K562 (cell line): ENCODE measurements around the gene GSTO2. TPM values are rescaled to one million over a fixed set of nuclear protein-coding genes. Genes with fewer than 3 reads are reported as not detected.

Experiments used
- ARID1B ChIP-seq: fragments of 450-650 bp; IDR thresholded peaks from 2 replicates; pipeline ENCODE4 v1.6.1; 2016; ENCODE audit warnings: antibody characterized with exemption, mild to moderate bottlenecking, inconsistent platforms
- ATF3 ChIP-seq, 2 experiments: fragments of 450-650 bp in 1 of 2; sonication (generic) in 1 of 2; formaldehyde crosslinking in 1 of 2; IDR thresholded peaks in 1 of 2; conservative IDR thresholded peaks in 1 of 2; 2 replicates each; pipeline versions ENCODE4 v1.6.1 to v1.8.1; 2016 to 2023; ENCODE audit warnings: mild to moderate bottlenecking in 2 of 2, moderate library complexity in 2 of 2, inconsistent platforms in 1 of 2, missing genetic modification reagents in 1 of 2
- CBFA2T2 ChIP-seq: fragments of 450-650 bp; conservative IDR thresholded peaks from 2 replicates; pipeline ENCODE4 v1.6.1; 2017; ENCODE audit warnings: mild to moderate bottlenecking
- CBFA2T3 ChIP-seq: fragments of 450-650 bp; IDR thresholded peaks from 2 replicates; pipeline ENCODE4 v1.6.1; 2017
- CTBP1 ChIP-seq: fragments of 450-650 bp; IDR thresholded peaks from 2 replicates; pipeline ENCODE4 v1.6.1; 2016; ENCODE audit warnings: borderline replicate concordance
- CXXC5 ChIP-seq: fragments of 250-450 bp; sonication (Bioruptor Pico); IDR thresholded peaks from 2 replicates; pipeline ENCODE4 v1.8.0; 2022; ENCODE audit warnings: inconsistent platforms, mild to moderate bottlenecking, moderate library complexity
- DPF2 ChIP-seq: fragments of 450-650 bp; IDR thresholded peaks from 2 replicates; pipeline ENCODE4 v1.6.1; 2016
- ELF4 ChIP-seq: fragments of 450-650 bp; formaldehyde crosslinking; IDR thresholded peaks from 2 replicates; pipeline ENCODE4 v1.4.0; 2022; ENCODE audit warnings: missing genetic modification characterization
- EP400 ChIP-seq: fragments of 450-650 bp; IDR thresholded peaks from 2 replicates; pipeline ENCODE4 v1.6.1; 2017; ENCODE audit warnings: antibody characterized with exemption, mild to moderate bottlenecking, moderate library complexity
- FOXA3 ChIP-seq, 2 experiments: fragments of 450-650 bp in 1 of 2; sonication (generic) in 1 of 2; formaldehyde crosslinking; IDR thresholded peaks in 1 of 2; conservative IDR thresholded peaks in 1 of 2; 2 replicates each; pipeline versions ENCODE4 v1.4.0 to v1.8.0; 2020 to 2022; ENCODE audit warnings: mild to moderate bottlenecking in 2 of 2, missing genetic modification reagents in 1 of 2
- GATA2 ChIP-seq: sonication (generic); formaldehyde crosslinking; IDR thresholded peaks from 2 replicates; pipeline ENCODE4 v1.4.0; 2020; ENCODE audit warnings: mild to moderate bottlenecking, missing genetic modification reagents
- HMGXB4 ChIP-seq: sonication (generic); formaldehyde crosslinking; IDR thresholded peaks from 2 replicates; pipeline ENCODE4 v1.8.1; 2023; ENCODE audit warnings: mild to moderate bottlenecking, missing genetic modification reagents
- MAFK ChIP-seq: IDR thresholded peaks from 2 replicates; pipeline ENCODE4 v1.6.1; 2011; ENCODE audit warnings: low read length, improper control_type of control experiment
- MEIS2 ChIP-seq: fragments of 450-650 bp; IDR thresholded peaks from 2 replicates; pipeline ENCODE4 v1.6.1; 2014; ENCODE audit warnings: mild to moderate bottlenecking; ENCODE audit not compliant: partially characterized antibody
- MTA1 ChIP-seq: fragments of 450-650 bp; IDR thresholded peaks from 2 replicates; pipeline ENCODE4 v1.6.1; 2017; ENCODE audit warnings: borderline replicate concordance
- MTA2 ChIP-seq: fragments of 450-650 bp; IDR thresholded peaks from 2 replicates; pipeline ENCODE4 v1.6.1; 2016; ENCODE audit warnings: low read depth
- MYNN ChIP-seq, 2 experiments: sonication (generic); formaldehyde crosslinking in 1 of 2; IDR thresholded peaks; 2 replicates each; pipeline versions ENCODE4 v1.5.0 to v1.6.1; 2016 to 2020; ENCODE audit warnings: antibody characterized with exemption in 1 of 2, missing genetic modification reagents in 1 of 2
- NCOA1 ChIP-seq: fragments of 450-650 bp; IDR thresholded peaks from 2 replicates; pipeline ENCODE4 v1.6.1; 2016; ENCODE audit warnings: low read depth
- NCOR1 ChIP-seq: fragments of 450-650 bp; IDR thresholded peaks from 2 replicates; pipeline ENCODE4 v1.6.1; 2016; ENCODE audit warnings: mild to moderate bottlenecking, moderate library complexity
- NFIC ChIP-seq: fragments of 450-650 bp; IDR thresholded peaks from 2 replicates; pipeline ENCODE4 v1.6.1; 2017; ENCODE audit warnings: mild to moderate bottlenecking, inconsistent platforms
- NR2C1 ChIP-seq, 2 experiments: fragments of 450-650 bp; IDR thresholded peaks; 2 replicates each; pipeline ENCODE4 v1.6.1; 2017; ENCODE audit warnings: mild to moderate bottlenecking in 2 of 2, antibody characterized with exemption in 1 of 2, inconsistent platforms in 1 of 2, missing compliant biosample characterization in 1 of 2, missing genetic modification characterization in 1 of 2
- SMARCA4 ChIP-seq: fragments of 450-650 bp; IDR thresholded peaks from 2 replicates; pipeline ENCODE4 v1.6.1; 2016
- STAT5A ChIP-seq: IDR thresholded peaks from 2 replicates; pipeline ENCODE4 v1.6.1; 2012; ENCODE audit warnings: low read length, inconsistent platforms, borderline replicate concordance
- TAL1 ChIP-seq: fragments of 450-650 bp; IDR thresholded peaks from 2 replicates; pipeline ENCODE4 v1.6.1; 2016; ENCODE audit warnings: mild to moderate bottlenecking
- TCF3 ChIP-seq: sonication (generic); formaldehyde crosslinking; IDR thresholded peaks from 2 replicates; pipeline ENCODE4 v1.4.0; 2020; ENCODE audit warnings: mild to moderate bottlenecking, missing genetic modification reagents
- TEAD4 ChIP-seq, 2 experiments: sonication (generic) in 1 of 2; formaldehyde crosslinking in 1 of 2; IDR thresholded peaks; 2 replicates each; pipeline versions ENCODE4 v1.6.1 to v1.8.0; 2012 to 2022; ENCODE audit warnings: borderline replicate concordance in 1 of 2, inconsistent platforms in 1 of 2, low read length in 1 of 2, mild to moderate bottlenecking in 1 of 2, missing genetic modification reagents in 1 of 2
- ZNF263 ChIP-seq: sonication (generic); formaldehyde crosslinking; IDR thresholded peaks from 2 replicates; pipeline ENCODE4 v1.8.0; 2022; ENCODE audit warnings: mild to moderate bottlenecking, missing genetic modification reagents, borderline replicate concordance
- ZSCAN32 ChIP-seq: fragments of 450-650 bp; formaldehyde crosslinking; IDR thresholded peaks from 2 replicates; pipeline ENCODE4 v1.4.0; 2020; ENCODE audit warnings: mild to moderate bottlenecking, moderate library complexity
- polyA plus RNA-seq, 8 experiments: library from polyadenylated mRNA; depleted of rRNA in 4 of 8; stranded (reverse) in 5 of 8; unstranded in 3 of 8; fragments of >200 nt; fragmentation: Nextera tagmentation in 2 of 8; fragmentation: Illumina TruSeq in 1 of 8; extraction: Ambion mirVana in 2 of 8; extraction: Trizol in 1 of 8; gene quantifications; 2 replicates each; pipeline versions ENCODE4 v1.2.1 to v1.2.3, GENCODE V29; 2011 to 2014; ENCODE audit warnings: inconsistent platforms in 1 of 8, missing spikeins in 1 of 8
- total RNA-seq, 7 experiments: library from RNA; depleted of rRNA in 6 of 7; stranded (reverse); fragments of >200 nt in 6 of 7; fragmentation: Illumina TruSeq in 2 of 7; extraction: Trizol in 2 of 7; gene quantifications; 2 replicates each; pipeline versions ENCODE4 v1.2.1 to v1.2.3, GENCODE V29; 2011 to 2021; ENCODE audit warnings: low replicate concordance in 1 of 7

Gene GSTO2
- total and polyA plus RNA-seq, 9 of the 15 experiments (the other 6 are each of a cell fraction or from before 2014, with no cell fraction given): 0.18 to 1.8 (median 0.90) TPM

- TF ChIP-seq TAL1: peak; percentile 69
- peak; percentile 53; the same call in 1 of the 2 replicates for TF ChIP-seq SMARCA4
- TF ChIP-seq MTA1: no peak
- TF ChIP-seq MYNN (IDR thresholded peaks at IDR 0.05): peak; percentile 85
- no peak for TF ChIP-seq MYNN (CRISPR knock-in tag; IDR thresholded peaks at IDR 0.05)
- TF ChIP-seq CBFA2T3: peak; percentile 85
- 0 out of 2 replicates have a peak, but pooled peaks have one; percentile 10 for TF ChIP-seq MTA2
- TF ChIP-seq CBFA2T2: peak; percentile 68
- peak; percentile 67 for TF ChIP-seq MEIS2
- TF ChIP-seq CTBP1: peak; percentile 82
- TF ChIP-seq ARID1B: peak; percentile 85
- peak; percentile 73 for TF ChIP-seq TEAD4 (IDR thresholded peaks at IDR 0.05; ENCODE audit: low read length)
- TF ChIP-seq TEAD4 (CRISPR knock-in tag; IDR thresholded peaks at IDR 0.05; ENCODE audit: borderline replicate concordance): no peak
- no peak for TF ChIP-seq ZSCAN32
- peak; percentile 57 for TF ChIP-seq NFIC
- TF ChIP-seq ELF4 (CRISPR knock-in tag): no peak
- no peak for TF ChIP-seq NCOA1
- TF ChIP-seq DPF2: peak; percentile 78
- TF ChIP-seq TCF3 (CRISPR knock-in tag): peak; percentile 83
- TF ChIP-seq ZNF263 (CRISPR knock-in tag): peak; percentile 83
- no peak for TF ChIP-seq HMGXB4 (CRISPR knock-in tag)
- no peak for TF ChIP-seq MAFK
- 0 out of 2 replicates have a peak, but pooled peaks have one; percentile 36 for TF ChIP-seq ATF3 (IDR thresholded peaks at IDR 0.05)
- no peak for TF ChIP-seq ATF3 (CRISPR knock-in tag; conservative IDR thresholded peaks at IDR 0.05)
- peak in 1 of 2 experiments; percentile 50; a peak in 1 of 4 replicates for TF ChIP-seq FOXA3 (CRISPR knock-in tag; conservative IDR thresholded peaks at IDR 0.05 in 1 of 2, IDR thresholded peaks at IDR 0.05 in 1 of 2)
- peak; percentile 26; the same call in 1 of the 2 replicates for TF ChIP-seq CXXC5
- peak; percentile 74 for TF ChIP-seq NCOR1
- TF ChIP-seq NR2C1 (IDR thresholded peaks at IDR 0.05): peak; percentile 33; the same call in 1 of the 2 replicates
- TF ChIP-seq NR2C1 (tag; IDR thresholded peaks at IDR 0.05): peak; percentile 44; the same call in 1 of the 2 replicates
- peak; percentile 11; the same call in 1 of the 2 replicates for TF ChIP-seq GATA2 (CRISPR knock-in tag)
- peak; percentile 34; the same call in 1 of the 2 replicates for TF ChIP-seq EP400
- TF ChIP-seq STAT5A: peak; percentile 64
Measured at GRCh38 chr10:104332243-104333031, 63.5 kb downstream of the GSTO2 start (continued).
